GM20431 (cell line): ENCODE data around the gene NACC2.

Source experiments
- in situ Hi-C: fragments of 300-500 bp; cut with MseI, MboI; formaldehyde crosslinking; loops from one replicate; pipeline ENCODE4 v1.15.0; 2020; ENCODE audit warnings: low sequenced_read_pairs; ENCODE audit not compliant: unreplicated experiment

NACC2 gene

GRCh38 chr9:136006169-136006568 is 88.9 kb downstream of the NACC2 start:
- in situ Hi-C loops: no loop called here

DNA sequence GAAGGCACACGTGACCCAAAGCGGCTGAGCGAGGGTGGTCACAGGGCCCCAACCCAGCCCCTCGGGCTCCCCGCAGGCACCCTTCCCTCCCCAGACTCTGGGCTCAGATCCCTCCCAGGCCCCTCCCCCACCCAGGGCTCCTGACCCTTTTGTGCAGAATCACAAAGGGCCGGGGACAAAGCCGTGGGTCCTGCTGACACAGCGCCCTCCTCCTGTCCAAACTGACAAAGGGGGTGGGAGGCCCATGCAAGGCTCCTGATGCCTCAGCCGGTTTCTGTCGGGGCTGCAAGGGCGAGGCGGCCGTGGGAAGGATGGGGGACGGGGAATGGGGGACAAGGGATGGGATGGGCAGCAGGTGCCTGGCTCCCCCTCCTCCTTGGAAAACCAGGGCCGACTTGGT is 90.4 kb downstream of the NACC2 start:
- in situ Hi-C loops: no loop called here

DNA sequence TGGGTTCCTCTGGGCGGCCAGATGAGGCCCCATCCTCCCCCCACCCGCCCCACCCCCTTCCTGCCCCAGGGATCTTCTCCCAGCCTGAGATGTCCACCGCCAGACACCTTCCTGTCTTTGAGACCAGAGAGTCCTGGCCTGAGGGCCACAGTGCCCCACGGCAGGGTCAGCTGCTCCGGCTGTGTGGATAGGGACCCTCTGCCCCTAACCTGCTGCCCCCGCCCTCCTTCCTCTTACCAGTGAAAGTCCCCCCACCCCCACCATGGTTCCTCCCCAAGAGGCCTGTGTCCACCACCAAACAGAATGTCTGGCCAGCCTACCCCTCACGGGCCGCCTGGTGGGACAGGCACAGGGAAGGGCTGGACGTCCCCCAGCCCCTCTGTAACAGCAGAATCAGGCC is 90.9 kb downstream of the NACC2 start:
- in situ Hi-C loops: no loop called here

DNA sequence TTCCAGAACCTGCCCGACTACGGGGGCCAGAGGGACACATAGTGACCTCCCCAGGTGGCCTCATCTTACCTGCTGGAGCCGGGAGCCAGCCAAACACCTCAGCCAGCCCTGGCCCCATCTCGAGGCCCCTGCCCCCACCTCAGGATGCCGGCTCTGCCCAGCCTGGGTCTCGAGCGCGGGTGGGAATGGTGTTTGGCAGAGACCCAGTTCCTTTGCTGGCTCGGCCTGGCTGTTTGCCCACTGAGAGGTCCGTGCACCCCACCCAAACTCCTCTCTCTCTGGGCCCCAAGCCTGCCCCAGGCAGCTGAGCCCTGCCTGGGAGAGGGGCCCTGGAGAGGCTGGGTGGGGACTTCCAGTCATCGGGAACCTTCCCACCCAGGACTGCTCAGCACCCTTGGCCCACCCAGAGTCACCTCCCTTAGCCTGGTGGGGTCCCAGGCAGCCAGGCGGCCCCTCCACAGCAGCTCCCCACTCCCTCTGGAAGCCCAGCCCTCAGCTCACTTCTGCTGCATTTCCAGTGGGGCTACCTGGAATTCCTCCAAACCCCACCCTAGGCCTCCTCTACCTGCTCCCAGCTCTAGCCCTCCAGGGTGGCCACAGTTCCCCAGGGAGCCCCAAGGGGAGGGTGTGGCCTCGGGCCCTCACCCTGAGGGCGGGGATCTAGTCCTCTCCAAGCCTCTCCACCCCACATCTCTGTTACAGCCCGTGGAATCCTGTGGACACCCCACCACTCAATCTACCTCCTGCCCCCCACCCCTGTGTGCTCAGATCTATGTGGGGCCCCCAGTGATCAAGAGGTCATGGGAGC is 91.5 kb downstream of the NACC2 start:
- in situ Hi-C loops: no loop called here

DNA sequence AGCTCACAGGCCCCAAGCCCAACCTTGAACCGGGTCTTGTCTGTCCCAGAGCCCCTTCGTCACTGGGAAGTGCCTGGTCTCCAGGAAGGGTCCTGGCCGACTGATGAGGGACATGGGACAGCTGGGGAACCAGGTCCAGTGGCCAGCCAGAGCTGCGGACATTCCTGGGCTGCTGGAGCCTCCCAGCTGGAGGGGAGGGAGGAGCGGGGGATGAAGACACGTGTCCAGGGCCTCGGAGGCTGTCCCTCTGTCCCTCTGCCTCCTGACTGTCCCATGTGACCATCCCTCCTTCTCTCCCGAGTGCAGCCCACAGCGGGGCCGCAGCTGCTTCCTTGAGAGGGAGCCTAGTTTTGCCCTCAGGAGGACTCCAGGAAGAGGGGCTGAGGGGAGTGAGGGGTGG is 92.2 kb downstream of the NACC2 start:
- in situ Hi-C loops: no loop called here

GRCh38 chr9:136002215-136002614 is 92.9 kb downstream of the NACC2 start:
- in situ Hi-C loops: no loop called here

- in situ Hi-C loops: no loop called here
Measured at GRCh38 chr9:136001231-136001630, 93.9 kb downstream of the NACC2 start.

DNA sequence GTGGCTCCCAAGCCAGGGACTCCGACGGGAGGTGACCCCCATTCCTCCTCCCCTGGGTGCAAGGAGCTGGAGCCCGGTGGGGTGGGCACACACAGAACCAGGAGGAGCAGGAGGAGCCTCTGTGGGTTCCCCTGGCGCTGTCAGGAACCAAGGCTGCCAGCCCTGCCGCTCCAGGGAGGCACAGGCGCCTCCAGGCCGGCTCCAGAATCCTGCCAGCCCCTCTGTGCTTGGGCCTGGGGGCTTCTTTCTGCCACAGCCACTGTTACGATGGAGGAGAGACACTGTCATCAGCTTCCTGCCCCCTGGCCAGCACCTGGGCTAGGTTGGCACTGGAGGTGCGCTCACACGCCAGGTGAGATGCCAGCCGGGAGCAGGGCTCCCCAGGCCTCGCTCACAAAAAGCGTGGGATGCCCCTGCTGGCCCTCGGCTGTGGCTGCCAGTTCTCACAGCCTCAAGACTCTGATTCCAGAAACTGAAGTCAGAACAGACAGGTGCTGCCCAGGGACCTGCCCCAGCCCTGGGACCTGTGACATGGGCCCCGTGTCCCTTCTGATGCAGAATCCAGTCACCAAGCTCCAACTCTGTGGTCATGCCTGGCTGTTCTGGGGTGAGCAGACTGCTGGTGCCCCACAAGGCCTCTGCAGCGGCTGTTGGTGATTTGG is 96.5 kb downstream of the NACC2 start:
- in situ Hi-C loops: no loop called here

DNA sequence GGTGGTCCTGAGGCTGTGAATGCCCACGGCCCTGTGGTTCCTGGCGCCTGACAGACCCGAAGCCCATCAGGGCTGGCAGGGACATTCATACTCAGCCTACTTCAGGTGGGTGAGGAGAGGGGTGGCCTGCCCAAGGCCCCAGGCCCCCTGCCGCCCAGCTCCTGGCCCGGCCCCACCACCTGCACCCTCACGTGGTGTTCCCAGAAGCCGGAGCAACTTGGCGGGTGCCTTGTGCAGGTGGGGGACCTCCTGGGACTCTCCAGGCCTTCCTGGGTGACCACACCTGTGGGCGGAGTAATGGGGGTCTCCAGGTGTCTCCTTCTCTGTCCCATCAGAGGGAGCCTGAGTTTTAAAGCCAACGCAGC is 97.1 kb downstream of the NACC2 start:
- in situ Hi-C loops: no loop called here

- in situ Hi-C loops: no loop called here
Measured at GRCh38 chr9:135997090-135998015, 97.7 kb downstream of the NACC2 start.

DNA sequence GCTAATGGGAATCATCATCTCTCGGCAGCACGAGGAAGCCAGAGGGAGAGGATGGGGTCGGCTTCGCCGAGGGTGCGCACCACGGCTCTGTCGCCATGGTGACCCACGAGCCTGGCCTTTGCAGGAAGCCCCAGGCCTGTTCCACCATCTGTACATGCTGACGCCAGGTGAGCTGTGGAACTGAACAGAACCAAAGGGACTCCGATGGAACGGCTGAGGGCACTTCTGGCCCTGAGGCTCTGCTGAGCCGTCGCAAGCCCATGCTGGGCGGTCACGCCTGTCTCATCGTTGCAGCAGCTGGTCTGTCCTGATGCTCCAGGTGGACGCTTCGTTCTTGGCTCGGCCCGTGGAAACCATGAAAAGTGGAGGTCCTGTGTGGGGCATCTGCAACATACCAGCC is 99.3 kb downstream of the NACC2 start:
- in situ Hi-C loops: no loop called here

- in situ Hi-C loops: no loop called here
Measured at GRCh38 chr9:135994501-135995192, 100.4 kb downstream of the NACC2 start.

GRCh38 chr9:135993765-135994500 is 101.2 kb downstream of the NACC2 start:
- in situ Hi-C loops: no loop called here

DNA sequence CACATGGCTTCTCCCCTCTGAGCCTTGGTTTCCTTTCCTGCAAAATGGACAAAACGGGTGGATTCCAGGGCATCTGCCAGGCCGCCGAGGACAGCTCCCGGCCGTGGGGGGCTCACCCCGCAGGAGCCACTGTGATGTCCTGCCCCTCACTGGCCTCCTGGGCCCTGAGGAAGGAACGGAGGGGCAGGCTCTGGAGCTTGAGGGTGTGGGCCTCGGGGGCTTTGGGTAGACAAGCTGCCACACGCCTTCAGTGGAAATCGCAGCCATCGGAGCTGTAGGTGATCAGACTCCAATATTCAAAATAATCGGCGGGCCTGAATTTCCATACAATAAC is 101.7 kb downstream of the NACC2 start:
- in situ Hi-C loops: no loop called here

GRCh38 chr9:135992486-135993408 is 102.3 kb downstream of the NACC2 start:
- in situ Hi-C loops: no loop called here

DNA sequence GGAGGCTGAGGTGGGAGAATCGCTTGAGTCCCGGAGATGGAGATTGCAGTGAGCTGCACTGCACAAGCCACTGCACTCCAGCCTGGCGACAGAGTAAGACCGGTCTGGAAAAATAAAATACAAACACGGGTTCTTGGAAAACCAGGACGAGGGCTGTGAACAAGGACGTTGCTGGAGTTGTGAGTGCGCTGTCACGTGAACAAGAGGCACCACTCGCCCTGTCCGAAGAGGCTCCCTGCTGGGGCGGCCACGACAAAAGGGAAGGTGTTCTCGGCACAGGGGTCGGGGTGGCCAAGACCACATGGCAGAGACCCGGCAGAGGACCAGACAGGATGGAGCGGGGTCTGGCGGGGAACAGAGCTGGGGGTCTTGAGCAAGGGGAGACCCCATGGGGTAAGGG is 103.3 kb downstream of the NACC2 start:
- in situ Hi-C loops: no loop called here

DNA sequence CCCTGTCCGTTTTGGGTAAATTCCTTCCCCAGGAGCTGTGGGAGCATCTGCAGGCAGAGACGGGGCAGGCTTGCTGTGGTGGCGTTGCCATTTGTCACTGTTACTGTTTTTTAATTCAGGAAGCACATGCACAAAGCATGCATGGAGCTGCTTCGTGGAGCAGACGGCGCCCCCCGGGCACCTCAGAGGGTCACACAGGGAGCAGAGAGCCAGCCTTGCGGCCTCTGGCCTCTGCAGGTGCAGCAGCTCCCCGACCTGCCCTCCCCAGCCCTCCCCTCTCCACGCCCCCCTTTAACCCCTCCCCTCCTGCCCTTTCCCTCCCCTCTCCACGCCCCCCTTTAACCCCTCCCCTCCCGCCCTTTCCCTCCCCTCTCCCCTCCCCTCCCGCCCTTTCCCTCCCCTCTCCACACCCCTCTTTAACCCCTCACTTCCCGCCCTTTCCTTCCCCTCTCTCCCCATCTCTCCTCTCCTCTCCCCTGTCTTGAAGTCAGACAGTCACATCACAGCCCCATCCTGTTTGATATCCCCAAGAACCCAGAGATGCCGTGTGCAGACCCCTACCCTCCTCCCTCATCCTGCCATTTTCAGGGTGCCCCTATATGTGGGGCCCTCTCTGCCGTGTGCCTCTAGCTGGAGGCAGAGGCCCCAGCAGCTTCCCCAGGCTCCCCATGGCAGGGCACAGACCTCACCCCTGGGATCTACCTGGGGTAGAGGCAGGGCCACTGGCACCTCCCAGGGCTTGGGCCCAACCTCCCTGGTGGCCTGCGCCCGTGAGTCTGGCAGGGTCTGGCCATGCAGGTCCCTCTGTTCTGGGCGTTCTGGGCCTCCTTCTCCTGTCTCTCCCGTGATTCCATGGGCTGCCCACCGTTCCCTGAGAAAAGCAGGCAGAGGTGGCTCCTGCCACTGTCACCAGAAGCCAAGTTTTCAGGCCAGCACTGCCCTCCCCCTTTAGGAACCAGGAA is 104.3 kb downstream of the NACC2 start:
- in situ Hi-C loops: no loop called here
